ENCODE measurements around the gene ASGR1.

DNA sequence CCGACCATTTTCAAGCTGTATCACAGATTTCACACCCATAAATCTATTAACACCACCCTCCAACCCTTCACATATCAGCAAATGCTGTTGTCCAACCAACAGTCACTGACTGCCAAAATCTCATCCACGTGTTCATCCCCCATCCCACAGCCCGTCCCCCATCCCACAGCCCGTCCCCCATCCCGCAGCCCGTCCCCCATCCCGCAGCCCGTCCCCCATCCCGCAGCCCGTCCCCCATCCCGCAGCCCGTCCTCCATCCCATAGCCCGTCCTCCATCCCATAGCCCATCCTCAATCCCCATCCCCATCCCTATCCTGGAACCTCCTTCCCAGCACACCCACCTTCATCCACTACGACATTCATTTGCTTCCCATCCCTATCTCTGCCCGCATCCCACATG is 26.4 kb upstream of the ASGR1 start:
- TF ChIP-seq CTCF (IDR thresholded peaks at IDR 0.05 in 8 of 11, conservative IDR thresholded peaks at IDR 0.05 in 3 of 11), result no peak
- no peak for TF ChIP-seq POLR2A (IDR thresholded peaks at IDR 0.05)

All from spleen (tissue), 7 donors.